CD1c-positive myeloid dendritic cell (primary cell): ENCODE data around the gene RAB6B.

ENCODE experiments used
- DNase-seq: peaks from one replicate; pipeline ENCODE4 v3.0.0-alpha.2; 2016; ENCODE audit errors: extremely low spot score

Gene RAB6B

GRCh38 chr3:133835961-133836360 is 59.7 kb downstream of the RAB6B start:
- no peak for DNase-seq

GRCh38 chr3:133835418-133835743 is 60.3 kb downstream of the RAB6B start:
- no peak for DNase-seq

- no peak for DNase-seq
Measured at GRCh38 chr3:133834621-133835417, 60.9 kb downstream of the RAB6B start.

GRCh38 chr3:133833880-133834620 is 61.6 kb downstream of the RAB6B start:
- DNase-seq: no peak

GRCh38 chr3:133833267-133833666 is 62.4 kb downstream of the RAB6B start:
- DNase-seq: no peak

GRCh38 chr3:133832802-133833144 is 62.9 kb downstream of the RAB6B start:
- no peak for DNase-seq

- no peak for DNase-seq
Measured at GRCh38 chr3:133831966-133832801, 63.5 kb downstream of the RAB6B start.

- DNase-seq: no peak
Measured at GRCh38 chr3:133830071-133830470, 65.6 kb downstream of the RAB6B start.

- no peak for DNase-seq
Measured at GRCh38 chr3:133829310-133829707, 66.4 kb downstream of the RAB6B start.

- no peak for DNase-seq
Measured at GRCh38 chr3:133828576-133829309, 66.9 kb downstream of the RAB6B start.

- no peak for DNase-seq
Measured at GRCh38 chr3:133827684-133828083, 68.0 kb downstream of the RAB6B start.

GRCh38 chr3:133827136-133827535 is 68.5 kb downstream of the RAB6B start:
- DNase-seq: no peak

GRCh38 chr3:133825969-133826727 is 69.5 kb downstream of the RAB6B start:
- DNase-seq: no peak

- no peak for DNase-seq
Measured at GRCh38 chr3:133824961-133825485, 70.7 kb downstream of the RAB6B start.

GRCh38 chr3:133821767-133822638 is 73.7 kb downstream of the RAB6B start:
- DNase-seq: no peak

GRCh38 chr3:133820889-133821675 is 74.6 kb downstream of the RAB6B start:
- no peak for DNase-seq

- no peak for DNase-seq
Measured at GRCh38 chr3:133820129-133820528, 75.6 kb downstream of the RAB6B start.

- DNase-seq: no peak
Measured at GRCh38 chr3:133815386-133815785, 80.3 kb downstream of the RAB6B start.

- DNase-seq: no peak
Measured at GRCh38 chr3:133812872-133813271, 82.8 kb downstream of the RAB6B start.
